AG04450 (cell line): ENCODE data around the gene GLRA3. TPM values are rescaled to one million over a fixed set of nuclear protein-coding genes. Genes with fewer than 3 reads are reported as not detected.
"Not testable (repeated sequence)": the region's sequence is repeated elsewhere in the genome, so short reads cannot be mapped to it uniquely, and the experiment has no call there.

Source experiments
- CTCF ChIA-PET: fragments of 300-600, 350-600 bp; formaldehyde crosslinking; extraction: SDS; loops from one replicate; lab custom pipeline; 2022; ENCODE audit warnings: antibody characterized with exemption, inconsistent platforms; lab: Charles Lee
- POLR2A ChIA-PET: fragments of 350-600 bp; formaldehyde crosslinking; extraction: SDS; loops from one replicate; lab custom pipeline; 2021; ENCODE audit warnings: antibody characterized with exemption, inconsistent platforms; lab: Yijun Ruan, JAX
- DNase-seq: peaks from one replicate; pipeline ENCODE4 v3.0.0-alpha.2; 2011; ENCODE audit warnings: low read depth, low spot score
- H3K27ac ChIP-seq: one replicate; pipeline ENCODE4 v1.5.1; 2012; ENCODE audit warnings: low read depth, low read length, control low read depth
- H3K27me3 ChIP-seq: one replicate; pipeline ENCODE4 v1.6.0; 2012; ENCODE audit warnings: low read length; ENCODE audit not compliant: control insufficient read depth, insufficient read depth
- H3K4me3 ChIP-seq: 2 replicates; pipeline ENCODE4 v1.5.1; 2011; ENCODE audit warnings: mild to moderate bottlenecking, low read depth, low read length, control low read depth
- H3K9me3 ChIP-seq: 2 replicates; pipeline ENCODE4 v1.5.1; 2012; ENCODE audit warnings: low read length; ENCODE audit not compliant: control insufficient read depth, insufficient read depth
- CTCF ChIP-seq: IDR thresholded peaks from 2 replicates; pipeline ENCODE4 v1.5.1; 2011; ENCODE audit warnings: low read depth, low read length, control low read depth, inconsistent platforms
- polyA plus RNA-seq: library from polyadenylated mRNA; depleted of rRNA; stranded (reverse); fragments of >200 nt; gene quantifications from 2 replicates; pipeline ENCODE4 v1.2.3, GENCODE V29; 2011

The GLRA3 gene
- polyA plus RNA-seq, 1 experiment = not detected

- CTCF ChIA-PET = no interaction called here
These were observed 23.3 kb downstream of the GLRA3 start for GRCh38 chr4:174805746-174806145.

GRCh38 chr4:174794543-174795094, 34.4 kb downstream of the GLRA3 start:
- no peak overlapping the region for H3K4me3 ChIP-seq
- no peaks in the 10 kb centered on the region for H3K27me3 ChIP-seq
- POLR2A ChIA-PET = no interaction called here
- TF ChIP-seq CTCF = no peak
- no peak overlapping the region for H3K27ac ChIP-seq
- peaks cover 13% of the 10 kb centered on the region for H3K9me3 ChIP-seq
- CTCF ChIA-PET = no interaction called here
- no peak for DNase-seq

More at GRCh38 chr4:174805746-174806145, 23.3 kb downstream of the GLRA3 start:
- Histone ChIP-seq H3K9me3 (0 out of 2 replicates have a peak, but pooled peaks cover 2% of the 10 kb centered on the region), H3K27me3 (no peaks in the 10 kb centered on the region), H3K4me3 (no peak overlapping the region), H3K27ac (no peak overlapping the region)
- DNase-seq = no peak
- TF ChIP-seq CTCF = no peak
- POLR2A ChIA-PET = no interaction called here

- TF ChIP-seq CTCF = no peak
- no peak overlapping the region for H3K4me3 ChIP-seq
- no peak overlapping the region for H3K27ac ChIP-seq
- no peaks in the 10 kb centered on the region for H3K27me3 ChIP-seq
- POLR2A ChIA-PET = no interaction called here
- H3K9me3 ChIP-seq = peaks cover 5% of the 10 kb centered on the region
- DNase-seq = no peak
- CTCF ChIA-PET = no interaction called here
These were observed 39.4 kb downstream of the GLRA3 start for GRCh38 chr4:174789657-174790056.

GRCh38 chr4:174778274-174778986, 50.6 kb downstream of the GLRA3 start:
- DNase-seq, H3K9me3 ChIP-seq, H3K4me3 ChIP-seq, POLR2A ChIA-PET, H3K27me3 ChIP-seq, H3K27ac ChIP-seq, CTCF ChIA-PET: not testable (repeated sequence)

GRCh38 chr4:174775366-174775765, 53.7 kb downstream of the GLRA3 start:
- ChIA-PET POLR2A (no interaction called here), CTCF (no interaction called here)
- TF ChIP-seq CTCF = no peak
- Histone ChIP-seq H3K4me3 (no peak overlapping the region), H3K27ac (no peak overlapping the region), H3K27me3 (no peaks in the 10 kb centered on the region), H3K9me3 (no peaks in the 10 kb centered on the region)
- DNase-seq = no peak
